Measurements from ENCODE around the gene TTC34. TPM values are rescaled to one million over a fixed set of nuclear protein-coding genes. Genes with fewer than 3 reads are reported as not detected.

The TTC34 gene
- total and polyA plus RNA-seq, 2 experiments from 2014 or later: 0.05 to 0.22 TPM

- Histone ChIP-seq H3K27me3 (replicated peaks; ENCODE audit: insufficient read depth) (no peaks in the 10 kb centered on the region), H3K9me3 (ENCODE audit: low read depth) (no peaks in the 10 kb centered on the region), H3K9me2 (ENCODE audit: insufficient read depth) (no peaks in the 10 kb centered on the region), H3K4me1 (ENCODE audit: insufficient read depth) (no peaks in the 10 kb centered on the region), H3K79me2 (ENCODE audit: insufficient read depth) (no peaks in the 10 kb centered on the region), H2AFZ (no peak overlapping the region), H3K9ac (no peak overlapping the region), H4K20me1 (ENCODE audit: insufficient read depth) (no peaks in the 10 kb centered on the region), H3K4me3 (no peak overlapping the region), H3F3A (ENCODE audit: insufficient read depth) (no peaks in the 10 kb centered on the region), H3K27ac (no peak overlapping the region), H3K4me2 (ENCODE audit: unreplicated experiment) (no peak overlapping the region), H3K36me3 (ENCODE audit: low read depth) (no peaks in the 10 kb centered on the region)
- no peak for DNase-seq
- WGBS, 2 experiments (ENCODE audit: low coverage in 1 of 2, low lambda C conversion rate in 2 of 2, missing lambda C conversion rate in 2 of 2): 34 to 47% methylated on average over 19 to 25 of the region's 25 CpGs
- TF ChIP-seq EZH2phosphoT487 (IDR thresholded peaks at IDR 0.05; ENCODE audit: insufficient read depth, low read depth) (no peak), EZH2 (IDR thresholded peaks at IDR 0.05; ENCODE audit: insufficient read depth, poor library complexity, severe bottlenecking) (no peak)
- in situ Hi-C loops (cut with MboI): no loop called here
Observed at GRCh38 chr1:2603521-2604155, 197.9 kb downstream of the TTC34 start.

GRCh38 chr1:2602866-2603520 is 198.5 kb downstream of the TTC34 start:
- TF ChIP-seq EZH2 (IDR thresholded peaks at IDR 0.05; ENCODE audit: insufficient read depth, poor library complexity, severe bottlenecking): no peak
- no peak for TF ChIP-seq EZH2phosphoT487 (IDR thresholded peaks at IDR 0.05; ENCODE audit: insufficient read depth, low read depth)
- no peaks in the 10 kb centered on the region for H3K36me3 ChIP-seq (ENCODE audit: low read depth)
- H3K27ac ChIP-seq: no peak overlapping the region
- no peaks in the 10 kb centered on the region for H3K4me1 ChIP-seq (ENCODE audit: insufficient read depth)
- H2AFZ ChIP-seq: no peak overlapping the region
- H3K9ac ChIP-seq: no peak overlapping the region
- WGBS, 2 experiments (ENCODE audit: low coverage in 1 of 2, low lambda C conversion rate in 2 of 2, missing lambda C conversion rate in 2 of 2): 66 to 68% methylated on average over 18 of the region's 18 CpGs
- in situ Hi-C loops (cut with MboI): no loop called here
- no peaks in the 10 kb centered on the region for H3K79me2 ChIP-seq (ENCODE audit: insufficient read depth)
- H3F3A ChIP-seq (ENCODE audit: insufficient read depth): no peaks in the 10 kb centered on the region
- H3K9me2 ChIP-seq (ENCODE audit: insufficient read depth): no peaks in the 10 kb centered on the region
- no peak overlapping the region for H3K4me3 ChIP-seq
- no peaks in the 10 kb centered on the region for H3K9me3 ChIP-seq (ENCODE audit: low read depth)
- DNase-seq: no peak
- no peaks in the 10 kb centered on the region for H3K27me3 ChIP-seq (replicated peaks; ENCODE audit: insufficient read depth)
- H4K20me1 ChIP-seq (ENCODE audit: insufficient read depth): no peaks in the 10 kb centered on the region
- H3K4me2 ChIP-seq (ENCODE audit: unreplicated experiment): no peak overlapping the region

- Histone ChIP-seq H3K9ac (no peak overlapping the region), H3K4me2 (ENCODE audit: unreplicated experiment) (no peak overlapping the region), H3K36me3 (ENCODE audit: low read depth) (no peaks in the 10 kb centered on the region), H3K4me3 (no peak overlapping the region), H2AFZ (no peak overlapping the region), H3K79me2 (ENCODE audit: insufficient read depth) (no peaks in the 10 kb centered on the region), H3K27me3 (replicated peaks; ENCODE audit: insufficient read depth) (no peaks in the 10 kb centered on the region), H3K9me3 (ENCODE audit: low read depth) (no peaks in the 10 kb centered on the region), H3K9me2 (ENCODE audit: insufficient read depth) (no peaks in the 10 kb centered on the region), H3F3A (ENCODE audit: insufficient read depth) (no peaks in the 10 kb centered on the region), H3K27ac (no peak overlapping the region), H3K4me1 (ENCODE audit: insufficient read depth) (no peaks in the 10 kb centered on the region), H4K20me1 (ENCODE audit: insufficient read depth) (no peaks in the 10 kb centered on the region)
- DNase-seq: no peak
- in situ Hi-C loops (cut with MboI): no loop called here
- 54 to 56% methylated on average over 13 to 15 of the region's 15 CpGs for WGBS, 2 experiments (ENCODE audit: low coverage in 1 of 2, low lambda C conversion rate in 2 of 2, missing lambda C conversion rate in 2 of 2)
- no peak for TF ChIP-seq EZH2phosphoT487 (IDR thresholded peaks at IDR 0.05; ENCODE audit: insufficient read depth, low read depth)
- no peak for TF ChIP-seq EZH2 (IDR thresholded peaks at IDR 0.05; ENCODE audit: insufficient read depth, poor library complexity, severe bottlenecking)
Observed at GRCh38 chr1:2602311-2602835, 199.1 kb downstream of the TTC34 start.

- TF ChIP-seq EZH2 (IDR thresholded peaks at IDR 0.05; ENCODE audit: insufficient read depth, poor library complexity, severe bottlenecking) (no peak), EZH2phosphoT487 (IDR thresholded peaks at IDR 0.05; ENCODE audit: insufficient read depth, low read depth) (no peak)
- Histone ChIP-seq H3K9me2 (ENCODE audit: insufficient read depth) (no peaks in the 10 kb centered on the region), H4K20me1 (ENCODE audit: insufficient read depth) (no peaks in the 10 kb centered on the region), H3K9ac (no peak overlapping the region), H3K36me3 (ENCODE audit: low read depth) (no peaks in the 10 kb centered on the region), H3F3A (ENCODE audit: insufficient read depth) (no peaks in the 10 kb centered on the region), H3K4me1 (ENCODE audit: insufficient read depth) (no peaks in the 10 kb centered on the region), H3K9me3 (ENCODE audit: low read depth) (no peaks in the 10 kb centered on the region), H3K79me2 (ENCODE audit: insufficient read depth) (no peaks in the 10 kb centered on the region), H3K4me3 (no peak overlapping the region), H3K27me3 (replicated peaks; ENCODE audit: insufficient read depth) (no peaks in the 10 kb centered on the region), H2AFZ (no peak overlapping the region), H3K27ac (no peak overlapping the region), H3K4me2 (ENCODE audit: unreplicated experiment) (no peak overlapping the region)
- WGBS, 2 experiments (ENCODE audit: low coverage in 1 of 2, low lambda C conversion rate in 2 of 2, missing lambda C conversion rate in 2 of 2): 59% methylated on average over 18 of the region's 18 CpGs
- in situ Hi-C loops (cut with MboI): no loop called here
- no peak for DNase-seq
Observed at GRCh38 chr1:2601721-2602303, 199.7 kb downstream of the TTC34 start.

All from GM23248 (cell line).